GM23338 (cell line): Measurements from ENCODE around the gene SLC8A1. TPM values are rescaled to one million over a fixed set of nuclear protein-coding genes. Genes with fewer than 3 reads are reported as not detected.

Source experiments
- ATAC-seq: fragments of 200-7000 bp; cut with Tn5 transposase; 3 replicates; pipeline ENCODE4 v1.9.1; 2020
- DNase-seq: peaks from one replicate; pipeline ENCODE4 v3.0.0-alpha.2; 2015; ENCODE audit warnings: low spot score
- H2AFZ ChIP-seq: fragments of 200-600 bp; sonication (generic); 2 replicates; pipeline ENCODE4 v1.8.0; 2016; ENCODE audit warnings: antibody characterized with exemption, mild to moderate bottlenecking, moderate library complexity
- H3F3A ChIP-seq: fragments of 200-600 bp; sonication (generic); replicated peaks from 2 replicates; pipeline ENCODE4 v1.8.0; 2017; ENCODE audit warnings: antibody characterized with exemption, mixed run types, low read depth
- H3K27ac ChIP-seq: fragments of 200-600 bp; sonication (generic); 2 replicates; pipeline ENCODE4 v1.6.1; 2016; ENCODE audit warnings: low read depth
- H3K27me3 ChIP-seq: fragments of 200-600 bp; sonication (generic); 2 replicates; pipeline ENCODE4 v1.8.0; 2016; ENCODE audit warnings: mild to moderate bottlenecking, mixed run types, moderate library complexity; ENCODE audit not compliant: insufficient read depth
- H3K36me3 ChIP-seq: fragments of 200-600 bp; sonication (generic); 2 replicates; pipeline ENCODE4 v1.8.0; 2016; ENCODE audit warnings: mild to moderate bottlenecking; ENCODE audit not compliant: insufficient read depth
- H3K4me1 ChIP-seq: fragments of 200-600 bp; sonication (generic); 2 replicates; pipeline ENCODE4 v1.8.0; 2016; ENCODE audit warnings: mild to moderate bottlenecking, moderate library complexity; ENCODE audit not compliant: insufficient read depth
- H3K4me2 ChIP-seq: fragments of 200-600 bp; sonication (generic); 2 replicates; pipeline ENCODE4 v1.7.1; 2017; ENCODE audit warnings: mixed run types
- H3K4me3 ChIP-seq: fragments of 200-600 bp; sonication (generic); 2 replicates; pipeline ENCODE4 v1.6.1; 2016; ENCODE audit warnings: mixed run types
- H3K79me2 ChIP-seq: fragments of 200-600 bp; sonication (generic); replicated peaks from 2 replicates; pipeline ENCODE4 v1.8.0; 2017; ENCODE audit warnings: mild to moderate bottlenecking; ENCODE audit not compliant: insufficient read depth
- H3K9me2 ChIP-seq: fragments of 200-600 bp; sonication (generic); 2 replicates; pipeline ENCODE4 v1.8.0; 2017; ENCODE audit not compliant: insufficient read depth
- H4K20me1 ChIP-seq: fragments of 200-600 bp; sonication (generic); replicated peaks from 2 replicates; pipeline ENCODE4 v1.8.0; 2017; ENCODE audit warnings: mild to moderate bottlenecking; ENCODE audit not compliant: insufficient read depth
- H3K27ac Mint-ChIP-seq: 2 replicates; pipeline ENCODE4 v1.8.0; 2020; ENCODE audit warnings: inconsistent platforms, mild to moderate bottlenecking, moderate library complexity, mixed read lengths
- H3K27me3 Mint-ChIP-seq: 3 replicates; pipeline ENCODE4 v1.8.0; 2022; ENCODE audit warnings: low read depth, mild to moderate bottlenecking, moderate library complexity, mixed read lengths, inconsistent platforms; ENCODE audit not compliant: insufficient read depth, poor library complexity
- H3K36me3 Mint-ChIP-seq: 3 replicates; pipeline ENCODE4 v1.8.0; 2021; ENCODE audit warnings: low read depth, mild to moderate bottlenecking, inconsistent platforms, moderate library complexity, mixed read lengths
- H3K4me1 Mint-ChIP-seq: 3 replicates; pipeline ENCODE4 v1.8.0; 2020; ENCODE audit warnings: mild to moderate bottlenecking, inconsistent platforms, mixed read lengths
- H3K4me3 Mint-ChIP-seq: 3 replicates; pipeline ENCODE4 v1.8.0; 2021; ENCODE audit warnings: moderate library complexity, mild to moderate bottlenecking, inconsistent platforms, mixed read lengths
- H3K9me3 Mint-ChIP-seq: 3 replicates; pipeline ENCODE4 v1.8.0; 2020; ENCODE audit warnings: moderate library complexity, mild to moderate bottlenecking, inconsistent platforms, mixed read lengths
- CREB1 ChIP-seq: fragments of 250-450 bp; sonication (Bioruptor Pico); IDR thresholded peaks from 2 replicates; pipeline ENCODE4 v1.5.0; 2020; ENCODE audit warnings: low read depth, mild to moderate bottlenecking, moderate library complexity
- POLR2AphosphoS5 ChIP-seq: IDR thresholded peaks from 2 replicates; pipeline ENCODE4 v1.6.1; 2016; ENCODE audit warnings: antibody characterized with exemption, low read depth
- polyA plus RNA-seq: library from polyadenylated mRNA; unstranded; fragments of >200 nt; fragmentation: Nextera tagmentation; extraction: Ambion mirVana; gene quantifications from 2 replicates; pipeline ENCODE4 v1.2.1, GENCODE V29; 2016
- total RNA-seq: library from RNA; depleted of rRNA; stranded (reverse); fragments of >200 nt; shearing (Covaris generic); gene quantifications from 2 replicates; pipeline ENCODE4 v1.2.3, GENCODE V29; 2014
- TF ChIP-seq, protein P1 (sequence below): fragments of 250-450 bp; sonication (Bioruptor Pico); IDR thresholded peaks from 2 replicates; pipeline ENCODE4 v1.5.0; 2020; ENCODE audit warnings: mild to moderate bottlenecking, moderate library complexity

SLC8A1 gene
- total and polyA plus RNA-seq, 2 experiments from 2014 or later: 2.5 to 3.3 TPM

DNA sequence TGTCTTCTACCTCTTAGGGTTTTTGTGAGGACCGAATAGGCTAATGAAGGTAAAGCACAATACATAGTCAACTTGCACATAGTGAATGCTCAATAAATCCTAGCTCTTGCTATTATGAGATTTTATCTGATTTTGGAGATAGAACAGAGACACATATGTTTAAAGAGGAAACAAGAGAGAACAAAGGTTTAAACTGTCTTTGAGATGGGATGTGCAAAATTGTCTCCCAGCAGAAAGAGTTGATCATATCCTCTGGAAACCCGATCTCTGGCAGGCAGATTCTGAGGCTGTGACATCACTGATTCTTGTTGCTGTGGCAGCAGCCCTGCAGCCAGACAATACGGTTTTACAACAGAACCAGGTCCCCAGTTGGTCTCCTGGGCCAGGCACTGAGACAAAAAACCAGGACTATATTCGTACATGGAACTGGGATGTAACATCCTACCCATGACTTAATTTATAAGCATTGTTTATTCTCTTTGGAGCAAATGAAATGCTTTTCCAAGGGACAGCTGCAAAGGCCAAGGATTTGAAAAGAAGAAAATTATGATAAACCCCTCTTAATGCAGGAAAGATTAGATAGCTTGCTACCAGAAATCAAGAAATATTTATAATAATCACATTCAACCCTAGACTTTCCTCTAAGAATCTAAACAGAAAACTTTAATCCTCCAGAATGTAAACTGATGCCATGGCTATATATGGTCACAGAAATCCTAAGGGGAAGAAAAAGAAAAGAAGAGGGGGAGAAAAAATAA is 80.2 kb downstream of the SLC8A1 start:
- H3F3A ChIP-seq: no peaks in the 10 kb centered on the region
- no peaks in the 10 kb centered on the region for H3K79me2 ChIP-seq
- H3K9me2 ChIP-seq: no peaks in the 10 kb centered on the region
- H2AFZ ChIP-seq: 0 out of 2 replicates have a peak overlapping the region, but pooled peaks have one; percentile 21
- H3K27me3 ChIP-seq: no peaks in the 10 kb centered on the region
- no peaks in the 10 kb centered on the region for H3K9me3 Mint-ChIP-seq
- H3K36me3 Mint-ChIP-seq: no peaks in the 10 kb centered on the region
- H3K4me3 ChIP-seq: no peak overlapping the region
- TF ChIP-seq POLR2AphosphoS5: no peak
- 0 out of 2 replicates have a peak, but pooled peaks have one; percentile 27 for TF ChIP-seq CREB1 (CRISPR knock-in tag)
- peak overlapping the region; percentile 14; the same call in 1 of the 2 replicates for H3K4me2 ChIP-seq
- no peak overlapping the region for H3K4me3 Mint-ChIP-seq
- H3K36me3 ChIP-seq: no peaks in the 10 kb centered on the region
- H3K27ac ChIP-seq: no peak overlapping the region
- no peaks in the 10 kb centered on the region for H3K27me3 Mint-ChIP-seq
- no peaks in the 10 kb centered on the region for H4K20me1 ChIP-seq
- H3K4me1 ChIP-seq: peaks cover 13% of the 10 kb centered on the region; the same call in 1 of the 2 replicates
- ATAC-seq (peak; percentile 84), DNase-seq (peak; percentile 57)
- H3K4me1 Mint-ChIP-seq: peaks cover 18% of the 10 kb centered on the region
- peak overlapping the region; percentile 66; the same call in 1 of the 2 replicates for H3K27ac Mint-ChIP-seq

DNA sequence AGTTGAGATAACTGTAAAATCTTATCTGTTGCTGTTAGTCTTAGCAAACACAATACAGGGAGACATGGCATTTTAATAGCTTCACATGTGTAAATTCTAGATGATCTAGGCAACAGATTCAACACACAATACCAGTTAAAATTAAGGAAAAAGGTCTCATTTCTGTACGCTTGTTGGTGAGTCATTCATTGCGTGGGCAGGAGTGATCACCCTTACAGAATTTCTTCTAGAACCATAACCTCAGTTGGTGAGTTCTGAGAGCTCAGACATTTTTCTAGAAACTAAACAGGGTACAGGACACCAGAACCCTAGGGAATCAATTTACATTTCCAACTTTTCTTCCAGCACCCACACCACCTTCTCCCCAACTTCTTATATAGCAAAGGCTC is 81.9 kb downstream of the SLC8A1 start:
- no peaks in the 10 kb centered on the region for H3K36me3 Mint-ChIP-seq
- H3K4me1 Mint-ChIP-seq: peaks cover 18% of the 10 kb centered on the region
- no peak overlapping the region for H3K4me3 Mint-ChIP-seq
- TF ChIP-seq, protein P1, sequence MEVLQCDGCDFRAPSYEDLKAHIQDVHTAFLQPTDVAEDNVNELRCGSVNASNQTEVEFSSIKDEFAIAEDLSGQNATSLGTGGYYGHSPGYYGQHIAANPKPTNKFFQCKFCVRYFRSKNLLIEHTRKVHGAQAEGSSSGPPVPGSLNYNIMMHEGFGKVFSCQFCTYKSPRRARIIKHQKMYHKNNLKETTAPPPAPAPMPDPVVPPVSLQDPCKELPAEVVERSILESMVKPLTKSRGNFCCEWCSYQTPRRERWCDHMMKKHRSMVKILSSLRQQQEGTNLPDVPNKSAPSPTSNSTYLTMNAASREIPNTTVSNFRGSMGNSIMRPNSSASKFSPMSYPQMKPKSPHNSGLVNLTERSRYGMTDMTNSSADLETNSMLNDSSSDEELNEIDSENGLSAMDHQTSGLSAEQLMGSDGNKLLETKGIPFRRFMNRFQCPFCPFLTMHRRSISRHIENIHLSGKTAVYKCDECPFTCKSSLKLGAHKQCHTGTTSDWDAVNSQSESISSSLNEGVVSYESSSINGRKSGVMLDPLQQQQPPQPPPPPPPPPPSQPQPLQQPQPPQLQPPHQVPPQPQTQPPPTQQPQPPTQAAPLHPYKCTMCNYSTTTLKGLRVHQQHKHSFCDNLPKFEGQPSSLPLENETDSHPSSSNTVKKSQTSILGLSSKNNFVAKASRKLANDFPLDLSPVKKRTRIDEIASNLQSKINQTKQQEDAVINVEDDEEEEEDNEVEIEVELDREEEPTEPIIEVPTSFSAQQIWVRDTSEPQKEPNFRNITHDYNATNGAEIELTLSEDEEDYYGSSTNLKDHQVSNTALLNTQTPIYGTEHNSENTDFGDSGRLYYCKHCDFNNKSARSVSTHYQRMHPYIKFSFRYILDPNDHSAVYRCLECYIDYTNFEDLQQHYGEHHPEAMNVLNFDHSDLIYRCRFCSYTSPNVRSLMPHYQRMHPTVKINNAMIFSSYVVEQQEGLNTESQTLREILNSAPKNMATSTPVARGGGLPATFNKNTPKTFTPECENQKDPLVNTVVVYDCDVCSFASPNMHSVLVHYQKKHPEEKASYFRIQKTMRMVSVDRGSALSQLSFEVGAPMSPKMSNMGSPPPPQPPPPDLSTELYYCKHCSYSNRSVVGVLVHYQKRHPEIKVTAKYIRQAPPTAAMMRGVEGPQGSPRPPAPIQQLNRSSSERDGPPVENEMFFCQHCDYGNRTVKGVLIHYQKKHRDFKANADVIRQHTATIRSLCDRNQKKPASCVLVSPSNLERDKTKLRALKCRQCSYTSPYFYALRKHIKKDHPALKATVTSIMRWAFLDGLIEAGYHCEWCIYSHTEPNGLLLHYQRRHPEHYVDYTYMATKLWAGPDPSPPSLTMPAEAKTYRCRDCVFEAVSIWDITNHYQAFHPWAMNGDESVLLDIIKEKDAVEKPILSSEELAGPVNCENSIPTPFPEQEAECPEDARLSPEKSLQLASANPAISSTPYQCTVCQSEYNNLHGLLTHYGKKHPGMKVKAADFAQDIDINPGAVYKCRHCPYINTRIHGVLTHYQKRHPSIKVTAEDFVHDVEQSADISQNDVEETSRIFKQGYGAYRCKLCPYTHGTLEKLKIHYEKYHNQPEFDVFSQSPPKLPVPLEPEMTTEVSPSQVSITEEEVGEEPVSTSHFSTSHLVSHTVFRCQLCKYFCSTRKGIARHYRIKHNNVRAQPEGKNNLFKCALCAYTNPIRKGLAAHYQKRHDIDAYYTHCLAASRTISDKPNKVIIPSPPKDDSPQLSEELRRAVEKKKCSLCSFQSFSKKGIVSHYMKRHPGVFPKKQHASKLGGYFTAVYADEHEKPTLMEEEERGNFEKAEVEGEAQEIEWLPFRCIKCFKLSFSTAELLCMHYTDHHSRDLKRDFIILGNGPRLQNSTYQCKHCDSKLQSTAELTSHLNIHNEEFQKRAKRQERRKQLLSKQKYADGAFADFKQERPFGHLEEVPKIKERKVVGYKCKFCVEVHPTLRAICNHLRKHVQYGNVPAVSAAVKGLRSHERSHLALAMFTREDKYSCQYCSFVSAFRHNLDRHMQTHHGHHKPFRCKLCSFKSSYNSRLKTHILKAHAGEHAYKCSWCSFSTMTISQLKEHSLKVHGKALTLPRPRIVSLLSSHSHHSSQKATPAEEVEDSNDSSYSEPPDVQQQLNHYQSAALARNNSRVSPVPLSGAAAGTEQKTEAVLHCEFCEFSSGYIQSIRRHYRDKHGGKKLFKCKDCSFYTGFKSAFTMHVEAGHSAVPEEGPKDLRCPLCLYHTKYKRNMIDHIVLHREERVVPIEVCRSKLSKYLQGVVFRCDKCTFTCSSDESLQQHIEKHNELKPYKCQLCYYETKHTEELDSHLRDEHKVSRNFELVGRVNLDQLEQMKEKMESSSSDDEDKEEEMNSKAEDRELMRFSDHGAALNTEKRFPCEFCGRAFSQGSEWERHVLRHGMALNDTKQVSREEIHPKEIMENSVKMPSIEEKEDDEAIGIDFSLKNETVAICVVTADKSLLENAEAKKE (CRISPR knock-in tag): no peak
- no peak for ATAC-seq
- H3K9me2 ChIP-seq: no peaks in the 10 kb centered on the region
- no peaks in the 10 kb centered on the region for H3K27me3 ChIP-seq
- DNase-seq: no peak
- no peaks in the 10 kb centered on the region for H3K9me3 Mint-ChIP-seq
- H3K4me2 ChIP-seq: no peak overlapping the region
- H3K4me3 ChIP-seq: no peak overlapping the region
- H3K79me2 ChIP-seq: no peaks in the 10 kb centered on the region
- no peak overlapping the region for H3K27ac Mint-ChIP-seq
- no peaks in the 10 kb centered on the region for H3F3A ChIP-seq
- H3K36me3 ChIP-seq: no peaks in the 10 kb centered on the region
- H3K4me1 ChIP-seq: peaks cover 13% of the 10 kb centered on the region; the same call in 1 of the 2 replicates
- H3K27ac ChIP-seq: no peak overlapping the region
- H3K27me3 Mint-ChIP-seq: no peaks in the 10 kb centered on the region
- H4K20me1 ChIP-seq: no peaks in the 10 kb centered on the region
- no peak overlapping the region for H2AFZ ChIP-seq
